ENCODE results near the gene LPCAT3. TPM values are rescaled to one million over a fixed set of nuclear protein-coding genes. Genes with fewer than 3 reads are reported as not detected.

Gene LPCAT3
- total RNA-seq, 2 experiments from 2014 or later = 29.3 to 32.0 TPM

DNA sequence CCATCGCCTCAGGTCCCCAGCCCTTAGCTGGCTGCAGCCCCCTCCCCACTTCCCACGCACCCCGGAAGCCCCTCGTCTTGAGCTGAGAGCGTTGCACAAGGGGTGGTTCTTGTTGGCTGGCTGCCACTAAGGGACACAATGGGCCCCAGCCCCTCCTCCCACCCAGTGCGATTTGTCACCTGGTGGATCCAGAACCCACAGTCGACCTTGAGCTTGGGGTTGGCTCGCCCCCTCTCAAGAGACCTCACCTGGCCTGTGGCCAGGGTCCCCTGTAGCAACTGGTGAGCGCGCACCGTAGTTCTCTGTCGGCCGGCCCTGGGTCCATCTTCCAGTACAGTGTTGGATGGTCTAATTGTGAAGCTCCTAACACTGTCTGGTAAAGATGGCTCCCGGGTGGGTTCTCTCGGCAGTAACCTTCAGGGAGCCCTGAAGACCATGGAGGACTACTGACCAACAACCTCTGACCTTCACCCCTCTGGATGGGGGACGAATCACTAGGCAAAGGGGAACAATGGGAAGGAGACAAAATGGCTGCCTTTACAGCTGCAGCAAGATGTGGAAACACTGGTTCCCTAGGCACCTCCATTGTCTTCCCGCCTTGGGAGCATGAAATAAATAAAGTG, 54.4 kb downstream of the LPCAT3 start:
- ATAC-seq (no peak), DNase-seq (peak; percentile 41)
- H3K27me3 Mint-ChIP-seq = no peaks in the 10 kb centered on the region
- peaks cover 55% of the 10 kb centered on the region for H3K36me3 Mint-ChIP-seq
- peaks cover 66% of the 10 kb centered on the region for H3K4me1 Mint-ChIP-seq
- H3K9me3 Mint-ChIP-seq (ENCODE audit: low read depth) = no peaks in the 10 kb centered on the region
- peak overlapping the region; percentile 82 for H3K27ac Mint-ChIP-seq
- CTCF ChIA-PET = interaction anchor here (0.9 to 13.5 kb wide), 14 partner anchors 8 to 168 kb away, joined by 3 to 709 read pairs (median 6); partner anchors contain the start of genes ATN1, C12orf57, C1RL and ENO2
- no peak overlapping the region for H3K4me3 Mint-ChIP-seq

DNA sequence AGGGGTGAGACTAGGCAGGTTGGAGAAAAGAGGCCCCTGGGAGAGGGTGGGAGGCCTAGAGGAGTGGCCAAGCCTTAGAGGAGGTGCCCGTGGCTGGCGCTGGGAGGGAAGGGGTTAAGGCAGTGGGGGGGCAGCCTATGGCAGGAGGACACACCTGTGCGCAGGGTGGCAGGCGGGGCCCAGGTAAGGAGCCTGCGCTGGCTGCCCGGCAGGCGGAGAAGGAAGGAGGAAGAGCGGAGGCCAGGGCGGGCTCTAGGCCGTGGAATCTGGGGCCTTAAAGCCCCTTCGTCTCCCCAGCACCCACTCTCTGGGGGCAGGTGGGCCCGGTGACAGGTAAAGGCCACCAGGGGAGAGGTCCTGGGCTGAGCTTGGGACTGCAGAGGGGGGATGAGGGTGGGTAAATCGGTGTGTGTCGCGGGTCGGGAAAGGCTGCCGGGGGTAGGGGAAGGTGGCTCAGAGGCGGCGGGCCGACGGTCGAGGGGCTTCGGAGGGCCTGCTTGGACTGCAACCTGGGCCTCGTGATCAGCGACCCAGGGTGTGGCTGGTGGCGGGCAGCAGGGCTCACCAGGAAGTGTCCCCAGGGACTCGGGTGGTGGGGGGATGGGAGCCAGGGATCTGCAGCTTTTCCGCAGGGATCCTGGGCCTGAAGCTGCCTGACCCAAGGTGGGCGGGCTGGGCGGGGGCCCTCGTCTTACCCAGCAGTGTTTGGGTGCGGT, 55.1 kb downstream of the LPCAT3 start:
- no peak for ATAC-seq
- CTCF ChIA-PET = interaction anchor here (0.9 to 13.5 kb wide), 7 partner anchors 8 to 150 kb away, joined by 4 to 709 read pairs (median 11); partner anchors contain the start of genes ATN1, C12orf57, ENO2 and LPCAT3
- no peak overlapping the region for H3K4me3 Mint-ChIP-seq

DNA sequence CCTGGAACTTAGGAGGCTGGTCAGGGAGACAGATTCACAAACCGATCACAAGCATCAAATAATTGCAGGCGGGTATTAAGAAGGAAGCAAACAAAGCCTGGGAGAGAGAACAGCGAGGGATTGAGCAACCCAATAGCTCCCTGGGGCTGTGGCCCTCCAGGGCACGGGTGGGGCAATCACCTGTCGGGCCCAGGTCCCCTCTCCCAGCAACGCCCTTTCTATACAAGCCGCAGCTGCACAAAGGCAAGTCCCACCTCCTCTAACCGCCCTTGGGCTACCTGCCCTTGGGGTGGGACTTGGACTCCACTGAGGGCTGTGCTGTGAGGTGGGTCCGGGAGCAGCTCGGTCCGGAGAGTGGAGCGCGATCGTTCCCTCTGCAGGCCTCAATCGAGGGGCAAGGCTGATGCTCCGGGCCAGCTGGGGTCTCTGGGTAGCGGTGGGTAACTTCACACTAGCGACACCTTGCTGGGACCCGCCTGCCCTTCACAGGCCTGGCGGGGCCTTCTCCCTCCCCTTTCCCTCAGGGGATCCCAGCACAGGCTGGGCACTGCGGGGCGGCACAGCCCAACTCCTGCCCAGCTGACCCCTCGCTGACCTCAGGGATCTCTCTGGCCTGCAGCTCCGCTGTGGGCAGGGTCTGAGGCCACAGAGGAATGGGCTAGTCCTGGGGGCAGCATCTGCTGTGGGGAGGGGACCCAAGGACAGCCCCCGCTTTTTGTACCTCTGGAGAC, 55.8 kb downstream of the LPCAT3 start:
- H3K27me3 Mint-ChIP-seq = no peaks in the 10 kb centered on the region
- DNase-seq = peak; percentile 41

More for the DNA sequence above, 55.1 kb downstream of the LPCAT3 start:
- Mint-ChIP-seq H3K4me1 (peaks cover 66% of the 10 kb centered on the region), H3K36me3 (peaks cover 55% of the 10 kb centered on the region), H3K9me3 (ENCODE audit: low read depth) (no peaks in the 10 kb centered on the region), H3K27me3 (no peaks in the 10 kb centered on the region), H3K27ac (peak overlapping the region; percentile 59)
- peak; percentile 41 for DNase-seq

DNA sequence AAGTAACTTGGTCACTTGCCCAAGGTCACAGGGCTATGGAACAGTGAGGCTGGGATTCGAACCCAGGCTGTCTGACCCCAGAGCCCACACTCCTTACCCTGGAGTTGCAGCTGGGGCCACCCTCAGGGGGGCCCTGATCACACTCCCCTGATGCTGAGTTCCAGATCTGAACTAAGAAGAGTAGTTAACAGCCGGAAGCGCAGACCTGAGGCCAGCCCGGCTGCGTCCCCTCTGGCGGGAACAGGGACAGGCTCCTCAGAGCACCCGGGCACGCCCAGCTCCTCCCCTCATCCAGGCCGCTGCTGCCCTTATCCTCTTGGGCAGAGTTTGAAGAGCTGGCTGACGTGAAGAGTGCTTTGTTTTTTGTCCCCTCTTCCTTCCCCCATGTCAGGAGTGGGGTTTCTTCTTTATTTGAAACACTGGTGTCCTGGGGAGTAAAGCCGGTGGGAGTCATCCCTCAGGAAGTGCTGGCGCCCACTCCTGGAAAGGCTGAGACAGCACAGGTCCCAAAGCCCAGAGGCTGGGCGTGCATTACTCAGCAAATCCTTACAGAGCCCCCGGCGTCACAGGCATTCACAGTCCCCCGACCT, 56.5 kb downstream of the LPCAT3 start:
- Mint-ChIP-seq H3K27ac (peak overlapping the region; percentile 96), H3K36me3 (peaks cover 57% of the 10 kb centered on the region), H3K4me3 (peak overlapping the region; percentile 61), H3K4me1 (peaks cover 75% of the 10 kb centered on the region), H3K9me3 (ENCODE audit: low read depth) (no peaks in the 10 kb centered on the region), H3K27me3 (no peaks in the 10 kb centered on the region)
- CTCF ChIA-PET = interaction anchor here (0.8 to 13.5 kb wide), 13 partner anchors 17 to 151 kb away, joined by 3 to 709 read pairs (median 5); partner anchors contain the start of genes ATN1, C12orf57, ENO2 and LPCAT3
- peak; percentile 29 for ATAC-seq
- peak; percentile 76 for DNase-seq

More for the DNA sequence above, 55.8 kb downstream of the LPCAT3 start:
- H3K9me3 Mint-ChIP-seq (ENCODE audit: low read depth) = no peaks in the 10 kb centered on the region
- peaks cover 72% of the 10 kb centered on the region for H3K4me1 Mint-ChIP-seq
- CTCF ChIA-PET = interaction anchor here (0.8 to 13.5 kb wide), 11 partner anchors 18 to 151 kb away, joined by 3 to 709 read pairs (median 6); partner anchors contain the start of genes ATN1, C12orf57, ENO2 and LPCAT3
- ATAC-seq = no peak
- H3K4me3 Mint-ChIP-seq = peak overlapping the region; percentile 61
- peaks cover 55% of the 10 kb centered on the region for H3K36me3 Mint-ChIP-seq
- H3K27ac Mint-ChIP-seq = peak overlapping the region; percentile 96

DNA sequence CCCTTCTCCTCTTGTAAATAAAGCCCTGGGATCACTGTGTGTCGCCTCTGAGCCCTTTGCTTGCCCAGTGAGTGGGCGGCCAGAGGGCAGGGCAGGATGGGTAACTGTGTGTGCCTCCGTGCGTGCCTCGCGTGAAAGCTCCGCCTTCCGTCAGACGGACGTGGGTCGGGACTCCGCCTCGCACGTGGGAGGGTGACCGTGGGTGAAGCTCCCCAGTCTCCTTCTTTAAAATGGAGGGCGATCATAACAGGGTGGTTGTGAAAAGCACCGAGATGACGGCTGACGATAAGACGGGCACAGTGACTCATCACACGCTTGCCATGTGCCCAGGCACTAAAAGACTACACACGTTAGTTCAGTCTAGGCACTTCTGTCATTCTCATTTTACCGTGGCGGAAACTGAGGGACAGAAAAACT, 57.0 kb downstream of the LPCAT3 start:
- no peaks in the 10 kb centered on the region for H3K27me3 Mint-ChIP-seq
- peaks cover 78% of the 10 kb centered on the region for H3K4me1 Mint-ChIP-seq
- CTCF ChIA-PET = interaction anchor here (0.8 to 13.5 kb wide), 14 partner anchors 16 to 207 kb away, joined by 3 to 709 read pairs (median 4); partner anchors contain the start of genes ATN1, C12orf57, ENO2 and LPCAT3
- H3K4me3 Mint-ChIP-seq = peak overlapping the region; percentile 61
- ATAC-seq (peak; percentile 59), DNase-seq (peak; percentile 88)
- peaks cover 59% of the 10 kb centered on the region for H3K36me3 Mint-ChIP-seq
- peak overlapping the region; percentile 96 for H3K27ac Mint-ChIP-seq
- H3K9me3 Mint-ChIP-seq (ENCODE audit: low read depth) = no peaks in the 10 kb centered on the region

DNA sequence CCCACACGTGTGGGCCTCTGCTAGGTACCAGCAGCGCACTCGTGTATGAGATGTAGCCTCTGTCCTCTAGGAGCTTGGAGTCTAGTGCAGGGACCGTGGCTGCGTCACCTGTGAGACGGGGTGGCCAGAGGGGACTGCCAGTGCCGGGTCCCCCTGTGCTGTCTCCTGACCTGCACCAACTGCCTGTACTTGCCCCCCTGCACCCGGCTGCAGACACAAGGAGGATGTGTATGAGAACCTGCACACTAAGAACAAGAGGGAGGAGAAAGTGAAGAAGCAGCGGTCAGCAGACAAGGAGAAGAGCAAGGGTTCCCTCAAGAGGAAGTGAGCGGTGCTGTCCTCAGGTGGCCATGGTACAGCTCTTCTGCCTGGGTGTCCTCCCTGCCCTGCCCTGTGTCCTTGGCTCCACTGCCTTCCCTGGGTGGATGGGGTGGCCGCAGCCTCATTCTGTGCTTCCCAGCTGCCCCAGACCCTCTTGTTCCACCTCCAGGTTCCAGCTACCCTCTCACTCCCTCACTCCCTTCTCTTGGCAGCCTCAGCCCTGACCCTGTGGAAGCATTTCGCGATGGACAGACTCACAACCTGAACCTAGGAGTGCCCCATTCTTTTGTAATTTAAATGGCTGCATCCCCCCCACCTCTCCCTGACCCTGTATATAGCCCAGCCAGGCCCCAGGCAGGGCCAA, 57.5 kb downstream of the LPCAT3 start:
- peaks cover 82% of the 10 kb centered on the region for H3K4me1 Mint-ChIP-seq
- CTCF ChIA-PET = interaction anchor here (0.9 to 13.5 kb wide), 13 partner anchors 16 to 207 kb away, joined by 3 to 709 read pairs (median 6); partner anchors contain the start of genes ATN1, C12orf57, LPCAT3 and PTPN6
- H3K27ac Mint-ChIP-seq = peak overlapping the region; percentile 96
- H3K9me3 Mint-ChIP-seq (ENCODE audit: low read depth) = no peaks in the 10 kb centered on the region
- no peaks in the 10 kb centered on the region for H3K27me3 Mint-ChIP-seq
- peaks cover 61% of the 10 kb centered on the region for H3K36me3 Mint-ChIP-seq
- peak overlapping the region; percentile 61 for H3K4me3 Mint-ChIP-seq
- DNase-seq (peak; percentile 85), ATAC-seq (peak; percentile 37)

DNA sequence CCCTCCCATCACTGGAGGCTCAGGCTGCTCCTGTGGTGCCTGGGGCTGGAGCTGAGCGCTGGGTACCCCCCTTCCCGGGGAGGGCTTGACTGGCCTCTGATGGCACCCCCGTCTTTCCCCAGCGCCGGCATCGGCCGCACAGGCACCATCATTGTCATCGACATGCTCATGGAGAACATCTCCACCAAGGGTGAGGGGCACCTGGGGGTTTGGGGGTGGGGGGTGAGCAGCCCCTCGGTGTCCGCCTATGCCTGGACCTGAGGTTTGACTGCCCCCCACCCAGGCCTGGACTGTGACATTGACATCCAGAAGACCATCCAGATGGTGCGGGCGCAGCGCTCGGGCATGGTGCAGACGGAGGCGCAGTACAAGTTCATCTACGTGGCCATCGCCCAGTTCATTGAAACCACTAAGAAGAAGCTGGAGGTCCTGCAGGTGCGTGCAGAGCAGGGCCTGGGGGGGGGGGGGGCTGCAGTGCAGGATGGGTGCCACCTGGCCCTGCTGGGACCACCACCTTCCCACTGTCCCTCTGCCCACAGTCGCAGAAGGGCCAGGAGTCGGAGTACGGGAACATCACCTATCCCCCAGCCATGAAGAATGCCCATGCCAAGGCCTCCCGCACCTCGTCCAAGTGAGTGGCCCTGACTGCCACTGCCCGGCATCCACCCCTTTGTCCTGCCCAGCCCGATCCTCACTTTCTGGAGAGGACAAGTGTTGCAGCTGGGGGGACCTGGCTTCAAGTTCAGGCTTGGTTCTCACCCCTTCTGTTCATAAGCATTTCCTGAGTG, 58.3 kb downstream of the LPCAT3 start:
- peaks cover 60% of the 10 kb centered on the region for H3K36me3 Mint-ChIP-seq
- H3K27ac Mint-ChIP-seq = peak overlapping the region; percentile 96
- H3K9me3 Mint-ChIP-seq (ENCODE audit: low read depth) = no peaks in the 10 kb centered on the region
- no peak for ATAC-seq
- no peak for DNase-seq
- H3K27me3 Mint-ChIP-seq = no peaks in the 10 kb centered on the region
- CTCF ChIA-PET = interaction anchor here (1.3 to 13.5 kb wide), 11 partner anchors 9 to 206 kb away, joined by 3 to 709 read pairs (median 8); partner anchors contain the start of genes ATN1, C12orf57, PTPN6 and RNU7-1
- peaks cover 82% of the 10 kb centered on the region for H3K4me1 Mint-ChIP-seq
- H3K4me3 Mint-ChIP-seq = peak overlapping the region; percentile 79

DNA sequence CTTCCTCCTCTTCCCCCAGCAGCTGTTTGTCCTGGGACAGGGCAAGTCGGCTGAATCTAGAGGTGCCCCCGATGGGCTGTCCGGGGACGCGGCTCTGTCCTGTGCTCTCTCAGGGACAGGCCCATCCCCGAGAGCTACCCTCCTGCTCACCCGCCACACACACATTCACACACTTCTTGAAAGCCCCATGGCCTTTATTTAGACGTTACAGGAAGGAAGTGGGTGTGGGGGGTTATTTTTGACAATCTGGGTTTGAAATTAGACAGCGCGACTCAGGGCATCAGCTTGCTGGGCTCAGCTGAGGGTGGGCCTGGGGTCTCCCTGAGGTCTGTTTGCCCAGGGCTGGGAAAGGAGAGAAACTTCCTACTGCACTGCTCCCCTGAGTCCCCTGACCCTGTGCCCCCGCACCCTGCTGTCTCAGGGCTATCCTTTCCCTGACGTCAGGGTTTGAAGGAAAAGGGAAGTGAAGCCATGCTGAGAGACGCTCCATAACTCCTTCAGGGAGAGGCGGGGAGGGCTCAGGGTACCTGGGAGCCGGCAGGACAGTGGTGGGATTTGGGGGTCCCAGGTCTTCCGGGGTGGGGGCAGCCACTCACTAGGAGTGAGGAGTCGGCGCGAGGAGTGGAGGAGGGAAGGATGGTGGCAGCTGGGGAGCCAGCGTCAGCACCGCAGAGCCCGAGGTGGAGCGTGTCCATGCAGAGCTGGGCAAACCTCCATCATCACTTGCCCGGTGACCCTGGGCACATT, 59.0 kb downstream of the LPCAT3 start:
- H3K27ac Mint-ChIP-seq = peak overlapping the region; percentile 96
- DNase-seq (peak; percentile 87), ATAC-seq (peak; percentile 61)
- peaks cover 63% of the 10 kb centered on the region for H3K36me3 Mint-ChIP-seq
- H3K9me3 Mint-ChIP-seq (ENCODE audit: low read depth) = no peaks in the 10 kb centered on the region
- H3K27me3 Mint-ChIP-seq = no peaks in the 10 kb centered on the region
- H3K4me3 Mint-ChIP-seq = peak overlapping the region; percentile 79
- peaks cover 84% of the 10 kb centered on the region for H3K4me1 Mint-ChIP-seq
- CTCF ChIA-PET = interaction anchor here (1.0 to 13.5 kb wide), 8 partner anchors 10 to 152 kb away, joined by 4 to 709 read pairs (median 10); partner anchors contain the start of genes ATN1, C12orf57, C1RL and LRRC23

DNA sequence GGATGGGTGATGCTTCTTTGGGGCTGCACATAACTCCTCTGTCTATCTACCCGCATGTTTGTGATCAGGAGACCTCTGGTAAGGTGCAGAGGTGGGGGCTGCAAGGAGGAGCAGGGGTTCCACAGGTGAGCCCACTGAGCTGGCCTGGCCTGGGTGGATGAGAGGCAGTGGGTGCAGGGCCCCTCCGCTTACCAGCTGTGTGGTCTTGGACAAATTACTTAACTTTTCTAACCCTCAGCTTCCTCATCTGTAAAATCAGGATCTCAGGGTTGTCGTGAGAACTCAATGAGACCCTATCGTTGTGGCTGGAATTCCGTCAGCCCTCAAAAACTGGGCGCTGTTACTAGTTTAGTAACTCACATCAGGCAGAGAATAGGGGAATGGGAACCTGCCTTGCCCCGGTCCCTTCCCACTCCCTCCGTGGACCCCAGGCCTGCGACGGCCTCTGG, 59.6 kb downstream of the LPCAT3 start:
- Mint-ChIP-seq H3K36me3 (peaks cover 68% of the 10 kb centered on the region), H3K4me3 (peak overlapping the region; percentile 79), H3K4me1 (peaks cover 89% of the 10 kb centered on the region), H3K27ac (peak overlapping the region; percentile 96), H3K27me3 (no peaks in the 10 kb centered on the region), H3K9me3 (ENCODE audit: low read depth) (no peaks in the 10 kb centered on the region)
- DNase-seq (peak; percentile 46), ATAC-seq (no peak)
- CTCF ChIA-PET = interaction anchor here (1.0 to 13.5 kb wide), 9 partner anchors 11 to 152 kb away, joined by 4 to 709 read pairs (median 8); partner anchors contain the start of genes ATN1, C12orf57, C1RL and LRRC23

DNA sequence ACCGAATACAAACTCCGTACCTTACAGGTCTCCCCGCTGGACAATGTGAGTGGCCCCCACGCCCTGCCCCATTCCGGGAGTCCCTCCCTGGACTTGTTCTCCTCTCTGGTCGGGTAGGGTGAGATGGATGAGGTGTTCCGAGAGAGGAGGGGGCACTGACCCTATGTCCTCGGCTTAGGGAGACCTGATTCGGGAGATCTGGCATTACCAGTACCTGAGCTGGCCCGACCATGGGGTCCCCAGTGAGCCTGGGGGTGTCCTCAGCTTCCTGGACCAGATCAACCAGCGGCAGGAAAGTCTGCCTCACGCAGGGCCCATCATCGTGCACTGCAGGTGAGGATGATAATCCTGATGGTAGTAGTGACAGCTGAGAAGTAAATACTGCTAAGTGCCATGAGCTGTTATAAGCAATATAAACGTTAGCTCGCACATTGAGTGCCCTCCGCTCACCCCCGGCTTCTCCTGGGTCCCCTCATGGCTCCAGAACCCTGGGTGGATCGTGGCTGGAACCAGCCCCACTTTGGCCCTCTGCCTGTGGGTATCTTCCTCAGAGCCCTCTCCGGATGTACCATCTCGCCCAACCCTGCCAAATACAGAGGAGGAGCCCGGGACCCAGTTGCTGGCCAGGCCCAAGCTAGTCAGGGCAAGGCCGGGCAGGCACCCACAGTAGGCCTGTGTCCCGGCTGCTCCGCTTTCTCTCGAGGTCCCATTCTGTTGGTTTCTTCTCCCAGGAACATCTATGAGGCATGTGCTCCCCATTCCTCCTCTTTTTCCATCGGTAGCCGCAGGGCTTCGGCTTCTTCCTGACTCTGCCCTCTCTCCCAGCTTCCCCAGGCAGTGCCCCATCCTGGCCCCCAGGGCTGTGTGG, 60.3 kb downstream of the LPCAT3 start:
- peak overlapping the region; percentile 96 for H3K27ac Mint-ChIP-seq
- CTCF ChIA-PET = interaction anchor here (0.9 to 13.5 kb wide), 13 partner anchors 8 to 173 kb away, joined by 3 to 709 read pairs (median 8); partner anchors contain the start of genes ATN1, C12orf57, C1RL and LRRC23
- peak overlapping the region; percentile 79 for H3K4me3 Mint-ChIP-seq
- DNase-seq (no peak), ATAC-seq (no peak)
- no peaks in the 10 kb centered on the region for H3K27me3 Mint-ChIP-seq
- peaks cover 71% of the 10 kb centered on the region for H3K36me3 Mint-ChIP-seq
- no peaks in the 10 kb centered on the region for H3K9me3 Mint-ChIP-seq (ENCODE audit: low read depth)
- H3K4me1 Mint-ChIP-seq = peaks cover 94% of the 10 kb centered on the region

Measured in activated CD8-positive, alpha-beta memory T cell treated with anti-CD3 and anti-CD28 coated beads, Interleukin-2, amount 10 ng/mL, durations not matched to agents 7 days and 5 days (primary cell).